HepG2 (cell line): ENCODE measurements around the gene CRIM1. TPM values are rescaled to one million over a fixed set of nuclear protein-coding genes. Genes with fewer than 3 reads are reported as not detected.

ENCODE experiments used
- GATAD2A ChIP-seq: IDR thresholded peaks from 2 replicates; pipeline ENCODE4 v1.6.1; 2016
- GLI4 ChIP-seq: sonication (generic); formaldehyde crosslinking; IDR thresholded peaks from 2 replicates; pipeline ENCODE4 v1.5.1; 2020; ENCODE audit warnings: missing genetic modification reagents, mild to moderate bottlenecking, moderate library complexity, borderline replicate concordance
- HOXD1 ChIP-seq: sonication (generic); formaldehyde crosslinking; IDR thresholded peaks from 2 replicates; pipeline ENCODE4 v1.5.0; 2020; ENCODE audit warnings: missing genetic modification reagents
- MYC ChIP-seq: sonication (generic); formaldehyde crosslinking; IDR thresholded peaks from 2 replicates; pipeline ENCODE4 v1.9.0; 2021; ENCODE audit warnings: missing genetic modification reagents, borderline replicate concordance
- NFYC ChIP-seq: IDR thresholded peaks from 2 replicates; pipeline ENCODE4 v1.6.1; 2016; ENCODE audit warnings: missing genetic modification reagents, missing compliant biosample characterization
- NR2F2 ChIP-seq: IDR thresholded peaks from 2 replicates; pipeline ENCODE4 v1.6.1; 2012; ENCODE audit warnings: low read depth, inconsistent platforms, borderline replicate concordance
- PLSCR1 ChIP-seq: sonication (generic); formaldehyde crosslinking; IDR thresholded peaks from 2 replicates; pipeline ENCODE4 v1.5.0; 2020; ENCODE audit warnings: missing genetic modification reagents, mild to moderate bottlenecking, borderline replicate concordance
- POGZ ChIP-seq: sonication (generic); formaldehyde crosslinking; IDR thresholded peaks from 2 replicates; pipeline ENCODE4 v1.4.0; 2020; ENCODE audit warnings: mild to moderate bottlenecking, missing genetic modification reagents
- SNAPC4 ChIP-seq: sonication (generic); formaldehyde crosslinking; IDR thresholded peaks from 2 replicates; pipeline ENCODE4 v1.4.0; 2020; ENCODE audit warnings: mild to moderate bottlenecking, missing genetic modification reagents
- SPEN ChIP-seq: sonication (generic); formaldehyde crosslinking; IDR thresholded peaks from 2 replicates; pipeline ENCODE4 v1.5.1; 2020; ENCODE audit warnings: low read depth, mild to moderate bottlenecking, missing genetic modification reagents
- ZBTB33 ChIP-seq: sonication (generic); formaldehyde crosslinking; IDR thresholded peaks from 2 replicates; pipeline ENCODE4 v1.4.0; 2020; ENCODE audit warnings: missing genetic modification reagents
- ZFY ChIP-seq: sonication (generic); formaldehyde crosslinking; IDR thresholded peaks from 2 replicates; pipeline ENCODE4 v1.4.0; 2020; ENCODE audit warnings: missing genetic modification reagents
- ZMAT3 ChIP-seq: sonication (generic); formaldehyde crosslinking; conservative IDR thresholded peaks from 2 replicates; pipeline ENCODE4 v1.7.0; 2021; ENCODE audit warnings: missing genetic modification reagents
- ZNF143 ChIP-seq: sonication (generic); formaldehyde crosslinking; IDR thresholded peaks from 2 replicates; pipeline ENCODE4 v1.4.0; 2020; ENCODE audit warnings: missing genetic modification reagents
- ZNF207 ChIP-seq: fragments of 450-650 bp; IDR thresholded peaks from 2 replicates; pipeline ENCODE4 v1.6.1; 2016; ENCODE audit warnings: antibody characterized with exemption, borderline replicate concordance
- ZNF260 ChIP-seq: sonication (generic); formaldehyde crosslinking; IDR thresholded peaks from 2 replicates; pipeline ENCODE4 v1.4.0; 2020; ENCODE audit warnings: missing genetic modification reagents, low read depth, mild to moderate bottlenecking, borderline replicate concordance
- ZNF672 ChIP-seq: sonication (generic); formaldehyde crosslinking; IDR thresholded peaks from 2 replicates; pipeline ENCODE4 v1.8.1; 2022; ENCODE audit warnings: missing genetic modification reagents
- ZNF839 ChIP-seq: sonication (generic); formaldehyde crosslinking; IDR thresholded peaks from 2 replicates; pipeline ENCODE4 v1.4.0; 2020; ENCODE audit warnings: missing genetic modification reagents, mild to moderate bottlenecking, borderline replicate concordance
- ZNF878 ChIP-seq: sonication (generic); formaldehyde crosslinking; IDR thresholded peaks from 2 replicates; pipeline ENCODE4 v1.8.1; 2023; ENCODE audit warnings: mild to moderate bottlenecking, missing genetic modification reagents, moderate library complexity
- polyA plus RNA-seq, 8 experiments: library from polyadenylated mRNA; depleted of rRNA in 3 of 8; stranded (reverse) in 7 of 8; unstranded in 1 of 8; fragments of >200 nt; fragmentation: Illumina TruSeq in 4 of 8; extraction: Trizol in 4 of 8; gene quantifications; 2 replicates each; pipeline versions ENCODE4 v1.2.1 to v1.2.3, GENCODE V29; 2011 to 2016; ENCODE audit warnings: low read depth in 4 of 8, missing spikeins in 1 of 8, mixed read lengths in 1 of 8; ENCODE audit not compliant: insufficient read depth in 1 of 8
- total RNA-seq, 5 experiments: library from RNA; depleted of rRNA; stranded (reverse); fragments of >200 nt; fragmentation: Illumina TruSeq; extraction: Trizol; gene quantifications; 2 replicates each; pipeline ENCODE4 v1.2.3, GENCODE V29; 2016; ENCODE audit warnings: low read depth in 1 of 5
- TF ChIP-seq, protein P1 (sequence below): sonication (generic); formaldehyde crosslinking; IDR thresholded peaks from 2 replicates; pipeline ENCODE4 v1.5.0; 2020; ENCODE audit warnings: missing genetic modification reagents
- TF ChIP-seq, protein P2 (sequence below): IDR thresholded peaks from 2 replicates; pipeline ENCODE4 v1.6.1; 2016; ENCODE audit warnings: missing compliant biosample characterization, missing genetic modification reagents, borderline replicate concordance

The CRIM1 gene
- total and polyA plus RNA-seq, 2 of the 13 experiments (the other 11 are each of a cell fraction or from before 2014, with no cell fraction given) = 39.1 to 69.9 TPM

- no peak for TF ChIP-seq SNAPC4
- TF ChIP-seq ZNF878 = 0 out of 2 replicates have a peak, but pooled peaks have one; percentile 35
- no peak for TF ChIP-seq ZNF207
- TF ChIP-seq MYC (CRISPR knock-in tag) = no peak
- TF ChIP-seq ZFY (CRISPR knock-in tag) = no peak
- no peak for TF ChIP-seq SPEN (CRISPR knock-in tag)
- TF ChIP-seq NR2F2 = no peak
- no peak for TF ChIP-seq HOXD1 (CRISPR knock-in tag)
- TF ChIP-seq ZNF260 = no peak
- no peak for TF ChIP-seq ZNF672
- TF ChIP-seq GLI4 (CRISPR knock-in tag) = no peak
- 0 out of 2 replicates have a peak, but pooled peaks have one; percentile 21 for TF ChIP-seq ZNF143 (CRISPR knock-in tag)
- peak; percentile 90 for TF ChIP-seq GATAD2A (CRISPR knock-in tag)
- TF ChIP-seq, protein P1, sequence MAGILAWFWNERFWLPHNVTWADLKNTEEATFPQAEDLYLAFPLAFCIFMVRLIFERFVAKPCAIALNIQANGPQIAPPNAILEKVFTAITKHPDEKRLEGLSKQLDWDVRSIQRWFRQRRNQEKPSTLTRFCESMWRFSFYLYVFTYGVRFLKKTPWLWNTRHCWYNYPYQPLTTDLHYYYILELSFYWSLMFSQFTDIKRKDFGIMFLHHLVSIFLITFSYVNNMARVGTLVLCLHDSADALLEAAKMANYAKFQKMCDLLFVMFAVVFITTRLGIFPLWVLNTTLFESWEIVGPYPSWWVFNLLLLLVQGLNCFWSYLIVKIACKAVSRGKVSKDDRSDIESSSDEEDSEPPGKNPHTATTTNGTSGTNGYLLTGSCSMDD (CRISPR knock-in tag) = 0 out of 2 replicates have a peak, but pooled peaks have one; percentile 44
- TF ChIP-seq ZBTB33 = 0 out of 2 replicates have a peak, but pooled peaks have one; percentile 10
- TF ChIP-seq ZMAT3 (CRISPR knock-in tag) = no peak
- TF ChIP-seq, protein P2, sequence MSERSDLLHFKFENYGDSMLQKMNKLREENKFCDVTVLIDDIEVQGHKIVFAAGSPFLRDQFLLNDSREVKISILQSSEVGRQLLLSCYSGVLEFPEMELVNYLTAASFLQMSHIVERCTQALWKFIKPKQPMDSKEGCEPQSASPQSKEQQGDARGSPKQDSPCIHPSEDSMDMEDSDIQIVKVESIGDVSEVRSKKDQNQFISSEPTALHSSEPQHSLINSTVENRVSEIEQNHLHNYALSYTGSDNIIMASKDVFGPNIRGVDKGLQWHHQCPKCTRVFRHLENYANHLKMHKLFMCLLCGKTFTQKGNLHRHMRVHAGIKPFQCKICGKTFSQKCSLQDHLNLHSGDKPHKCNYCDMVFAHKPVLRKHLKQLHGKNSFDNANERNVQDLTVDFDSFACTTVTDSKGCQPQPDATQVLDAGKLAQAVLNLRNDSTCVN (CRISPR knock-in tag) = peak; percentile 56; the same call in 1 of the 2 replicates
- peak; percentile 46; the same call in 1 of the 2 replicates for TF ChIP-seq POGZ (CRISPR knock-in tag)
- peak; percentile 17; the same call in 1 of the 2 replicates for TF ChIP-seq NFYC (CRISPR knock-in tag)
- no peak for TF ChIP-seq ZNF839 (CRISPR knock-in tag)
- no peak for TF ChIP-seq PLSCR1 (CRISPR knock-in tag)
Observed at GRCh38 chr2:36459725-36460137, 104.2 kb downstream of the CRIM1 start (continued).
